Ishikawa (cell line): ENCODE results near the gene DEUP1.
A peak's percentile ranks its signal among the peaks of the same experiment; 100 is the strongest.

Experiments used
- CEBPB ChIP-seq: IDR thresholded peaks from 2 replicates; pipeline ENCODE4 v1.6.1; 2012
- CREB1 ChIP-seq: IDR thresholded peaks from 2 replicates; pipeline ENCODE4 v1.6.1; 2012; ENCODE audit warnings: low read depth
- EGR1 ChIP-seq: IDR thresholded peaks from 2 replicates; pipeline ENCODE4 v1.6.1; 2012
- EP300 ChIP-seq: IDR thresholded peaks from 2 replicates; pipeline ENCODE4 v1.6.1; 2012; ENCODE audit warnings: borderline replicate concordance
- FOXM1 ChIP-seq: IDR thresholded peaks from 2 replicates; pipeline ENCODE4 v1.6.1; 2012; ENCODE audit warnings: low read depth, borderline replicate concordance
- NFIC ChIP-seq: IDR thresholded peaks from 2 replicates; pipeline ENCODE4 v1.6.1; 2012
- RAD21 ChIP-seq: IDR thresholded peaks from 2 replicates; pipeline ENCODE4 v1.6.1; 2012; ENCODE audit warnings: low read depth
- REST ChIP-seq: IDR thresholded peaks from 2 replicates; pipeline ENCODE4 v1.6.1; 2012; ENCODE audit warnings: low read depth, mild to moderate bottlenecking
- TAF1 ChIP-seq: IDR thresholded peaks from 2 replicates; pipeline ENCODE4 v1.6.1; 2012; ENCODE audit warnings: low read depth, mild to moderate bottlenecking
- TCF12 ChIP-seq: IDR thresholded peaks from 2 replicates; pipeline ENCODE4 v1.6.1; 2012; ENCODE audit warnings: low read depth
- TEAD4 ChIP-seq: IDR thresholded peaks from 2 replicates; pipeline ENCODE4 v1.6.1; 2012
- YY1 ChIP-seq: IDR thresholded peaks from 2 replicates; pipeline ENCODE4 v1.6.1; 2012; ENCODE audit warnings: low read depth
- ZBTB7A ChIP-seq: IDR thresholded peaks from 2 replicates; pipeline ENCODE4 v1.6.1; 2012; ENCODE audit warnings: low read depth
- TF ChIP-seq, protein P1 (sequence below): IDR thresholded peaks from 2 replicates; pipeline ENCODE4 v1.6.1; 2012
- TF ChIP-seq, protein P2 (sequence below): IDR thresholded peaks from 2 replicates; pipeline ENCODE4 v1.6.1; 2012

Gene DEUP1

DNA sequence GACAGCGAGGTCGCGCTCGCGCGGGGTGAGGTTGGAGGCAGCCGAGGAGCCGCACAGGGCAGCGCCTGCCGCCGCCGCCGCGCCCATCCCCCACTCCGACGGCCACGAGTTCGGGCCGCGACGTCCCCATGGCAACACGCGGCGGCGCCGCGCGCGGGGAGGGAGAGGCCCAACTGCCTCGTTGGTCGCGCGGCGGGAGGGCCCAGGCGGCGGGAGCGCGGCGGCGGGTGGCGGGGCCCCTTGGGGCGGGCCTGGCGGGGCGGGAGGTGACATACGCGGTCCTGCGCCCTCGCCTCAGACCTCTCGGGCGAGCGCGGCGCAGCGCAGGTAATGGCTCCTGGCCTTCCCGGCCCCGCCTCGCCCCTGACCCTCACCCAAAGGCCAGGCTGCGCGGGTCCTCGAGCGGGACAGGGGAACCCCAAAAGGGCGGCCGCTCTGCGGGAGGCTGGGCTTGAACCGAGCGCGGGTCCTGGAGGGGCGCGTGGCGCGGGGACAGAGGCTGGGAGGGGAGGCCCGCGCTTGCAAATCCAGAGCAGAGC is at the start of gene DEUP1:
TSS of gene DEUP1 (plus strand) at position 297 of the 539 bp plus-strand sequence. CDS start 1,518 bp downstream, outside the sequence.
- TF ChIP-seq TEAD4: no peak
- TF ChIP-seq, protein P1, sequence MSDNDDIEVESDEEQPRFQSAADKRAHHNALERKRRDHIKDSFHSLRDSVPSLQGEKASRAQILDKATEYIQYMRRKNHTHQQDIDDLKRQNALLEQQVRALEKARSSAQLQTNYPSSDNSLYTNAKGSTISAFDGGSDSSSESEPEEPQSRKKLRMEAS: peak; percentile 74

DNA sequence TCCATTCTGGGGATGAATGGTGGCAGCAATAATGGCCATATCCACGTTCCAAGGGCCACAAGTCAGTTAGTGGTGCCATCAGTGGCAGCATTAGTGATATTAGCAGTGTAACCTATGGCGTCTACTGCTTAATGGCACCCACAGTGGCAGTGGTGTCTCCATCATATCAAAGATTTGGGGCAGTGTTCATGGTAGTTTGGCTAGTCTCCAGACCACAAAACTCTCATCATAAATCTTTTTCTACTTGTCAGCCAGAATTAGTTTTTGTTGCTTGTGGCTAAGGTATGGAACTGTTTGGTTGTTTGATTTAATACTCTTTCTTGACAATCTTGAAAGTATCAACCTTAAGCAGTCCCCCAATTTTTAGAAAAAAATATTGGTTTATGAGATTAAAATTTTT is 45.1 kb upstream of the DEUP1 start:
- TF ChIP-seq YY1 (no peak), EP300 (no peak), TCF12 (no peak), TAF1 (no peak), RAD21 (no peak), ZBTB7A (no peak), CREB1 (no peak), CEBPB (no peak), NFIC (no peak), FOXM1 (no peak), TEAD4 (no peak), EGR1 (no peak), REST (no peak)
- TF ChIP-seq, protein P2, sequence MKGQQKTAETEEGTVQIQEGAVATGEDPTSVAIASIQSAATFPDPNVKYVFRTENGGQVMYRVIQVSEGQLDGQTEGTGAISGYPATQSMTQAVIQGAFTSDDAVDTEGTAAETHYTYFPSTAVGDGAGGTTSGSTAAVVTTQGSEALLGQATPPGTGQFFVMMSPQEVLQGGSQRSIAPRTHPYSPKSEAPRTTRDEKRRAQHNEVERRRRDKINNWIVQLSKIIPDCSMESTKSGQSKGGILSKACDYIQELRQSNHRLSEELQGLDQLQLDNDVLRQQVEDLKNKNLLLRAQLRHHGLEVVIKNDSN: no peak
- TF ChIP-seq, protein P1: no peak

DNA sequence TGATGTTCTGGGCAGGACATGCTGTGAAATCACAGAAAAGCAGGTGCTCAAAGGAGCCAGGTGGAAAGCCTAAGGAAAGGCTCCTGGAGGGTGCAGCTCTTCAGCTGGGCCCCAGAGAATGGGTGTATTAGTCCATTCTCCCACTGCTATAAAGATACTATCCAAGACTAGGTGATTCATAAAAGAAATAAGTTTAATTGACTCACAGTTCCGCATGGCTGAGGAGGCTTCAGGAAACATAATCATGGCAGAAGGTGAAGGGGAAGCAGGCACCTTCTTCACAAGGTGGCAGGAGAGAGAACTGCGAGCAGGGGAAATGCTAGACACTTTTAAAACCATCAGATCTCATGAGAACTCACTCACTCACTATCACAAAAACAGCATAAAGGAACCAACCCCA is 43.1 kb upstream of the DEUP1 start:
- TF ChIP-seq FOXM1 (no peak), TEAD4 (no peak), YY1 (no peak), NFIC (no peak), ZBTB7A (no peak), CREB1 (no peak), CEBPB (no peak), EGR1 (no peak)
- TF ChIP-seq, protein P1: no peak

- no peak for TF ChIP-seq TAF1
- TF ChIP-seq EP300: no peak
These were observed 42.5 kb upstream of the DEUP1 start for GRCh38 chr11:93288079-93288478.

DNA sequence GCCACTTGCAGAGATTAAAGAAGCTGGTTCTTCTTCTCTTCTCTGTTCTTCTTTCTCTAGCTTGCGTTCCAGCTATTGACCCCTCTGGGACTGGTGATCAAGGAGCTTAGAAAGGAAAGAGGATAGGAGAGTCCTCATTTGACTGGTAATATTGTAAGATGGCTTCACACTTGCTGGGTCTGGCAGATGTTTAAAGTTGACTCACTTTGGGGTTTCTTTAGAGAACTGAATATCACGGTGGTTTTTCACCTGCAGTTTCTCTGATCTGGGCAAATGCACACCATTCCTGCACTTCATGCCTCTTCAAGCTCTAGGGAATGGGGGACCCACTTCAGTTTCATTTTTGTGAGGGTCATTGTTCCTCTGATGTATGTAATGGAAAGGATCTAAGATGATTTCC is 41.8 kb upstream of the DEUP1 start:
- no peak for TF ChIP-seq REST
- TF ChIP-seq ZBTB7A: no peak
- TF ChIP-seq, protein P1: no peak
- TF ChIP-seq TCF12: no peak
- no peak for TF ChIP-seq EGR1
- no peak for TF ChIP-seq RAD21
- TF ChIP-seq EP300: no peak
- TF ChIP-seq, protein P2: no peak
- no peak for TF ChIP-seq NFIC
- no peak for TF ChIP-seq CEBPB
- no peak for TF ChIP-seq TEAD4

DNA sequence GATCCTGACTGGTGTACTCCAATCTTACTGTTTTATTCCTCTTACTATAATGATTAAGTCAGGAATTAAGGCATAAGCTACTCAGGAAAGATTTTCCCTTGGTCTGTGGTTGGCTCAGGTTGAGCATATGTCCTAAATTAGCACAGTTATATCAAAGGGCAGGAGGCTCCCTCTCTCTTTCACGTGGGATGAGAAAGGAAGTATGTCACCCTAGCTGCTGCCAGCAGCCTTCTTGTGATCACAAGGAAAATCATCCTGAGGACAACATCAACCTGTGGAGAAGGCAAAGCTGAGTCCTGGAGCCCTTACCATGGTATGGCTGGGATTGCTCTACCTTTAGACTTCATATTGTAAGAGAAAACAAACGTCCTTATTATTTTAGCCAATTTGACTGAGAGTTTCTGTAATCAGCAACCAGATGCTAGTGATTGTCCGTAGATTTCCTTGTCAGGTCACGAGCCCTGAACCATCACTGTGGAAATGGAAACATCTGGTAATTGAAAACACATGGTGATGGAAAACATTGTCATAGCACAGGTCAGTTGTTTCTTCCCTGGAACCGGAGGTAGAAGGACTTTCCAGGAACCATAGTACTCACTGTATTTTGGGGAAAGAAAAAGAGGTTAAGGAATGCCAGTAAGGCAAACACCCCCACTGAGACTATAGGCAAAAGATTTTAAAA is 40.6 kb upstream of the DEUP1 start:
- TF ChIP-seq, protein P1: no peak
- no peak for TF ChIP-seq CEBPB
- no peak for TF ChIP-seq EGR1
- no peak for TF ChIP-seq NFIC
- no peak for TF ChIP-seq TAF1
- no peak for TF ChIP-seq TEAD4
- TF ChIP-seq CREB1: no peak
- TF ChIP-seq RAD21: no peak
- no peak for TF ChIP-seq EP300
- no peak for TF ChIP-seq YY1
- TF ChIP-seq TCF12: no peak
- TF ChIP-seq REST: no peak
- TF ChIP-seq, protein P2: no peak
- no peak for TF ChIP-seq ZBTB7A
- TF ChIP-seq FOXM1: no peak
